Left cardiac atrium (tissue), 4 donors: ENCODE results near the gene KIFC3. TPM values are rescaled to one million over a fixed set of nuclear protein-coding genes. Genes with fewer than 3 reads are reported as not detected.
"Not testable (repeated sequence)": the region's sequence is repeated elsewhere in the genome, so short reads cannot be mapped to it uniquely, and the experiment has no call there.

Experiments
- ATAC-seq, 2 donors: fragments of 200-7000 bp; cut with Tn5 transposase; one replicate each; pipeline ENCODE4 v1.9.1; 2020; ENCODE audit warnings: mild to moderate bottlenecking in 2 of 2, moderate library complexity in 2 of 2
- DNase-seq: peaks from one replicate; pipeline ENCODE4 v3.0.0-alpha.2; 2020
- intact Hi-C, 2 donors: fragments of 100-400 bp; cut with DNase I; formaldehyde crosslinking; loops; one replicate each; pipeline versions ENCODE4 v1.14.1 to v1.15.1; 2022 to 2023
- total RNA-seq, 2 donors: library from RNA; stranded (reverse); fragmentation: NEBNext Ultra II Directional; extraction: Animal tissue kit (Norgen Biotek cat#: 25700); gene quantifications; one replicate each; pipeline ENCODE4 v1.2.1, GENCODE V29; 2021
- donor health status: DM: no; HTN: yes; CAD: no.
- donor health status: DM: no; HTN: yes; CAD: no; lungs with severe emphysema.
- donor health status: DM: yes; HTN: yes; CAD: no.
- donor health status: Dilated cardiomyopathy.

Gene KIFC3
- total RNA-seq, 2 donors from 2014 or later, result 37.1 to 55.4 TPM

DNA sequence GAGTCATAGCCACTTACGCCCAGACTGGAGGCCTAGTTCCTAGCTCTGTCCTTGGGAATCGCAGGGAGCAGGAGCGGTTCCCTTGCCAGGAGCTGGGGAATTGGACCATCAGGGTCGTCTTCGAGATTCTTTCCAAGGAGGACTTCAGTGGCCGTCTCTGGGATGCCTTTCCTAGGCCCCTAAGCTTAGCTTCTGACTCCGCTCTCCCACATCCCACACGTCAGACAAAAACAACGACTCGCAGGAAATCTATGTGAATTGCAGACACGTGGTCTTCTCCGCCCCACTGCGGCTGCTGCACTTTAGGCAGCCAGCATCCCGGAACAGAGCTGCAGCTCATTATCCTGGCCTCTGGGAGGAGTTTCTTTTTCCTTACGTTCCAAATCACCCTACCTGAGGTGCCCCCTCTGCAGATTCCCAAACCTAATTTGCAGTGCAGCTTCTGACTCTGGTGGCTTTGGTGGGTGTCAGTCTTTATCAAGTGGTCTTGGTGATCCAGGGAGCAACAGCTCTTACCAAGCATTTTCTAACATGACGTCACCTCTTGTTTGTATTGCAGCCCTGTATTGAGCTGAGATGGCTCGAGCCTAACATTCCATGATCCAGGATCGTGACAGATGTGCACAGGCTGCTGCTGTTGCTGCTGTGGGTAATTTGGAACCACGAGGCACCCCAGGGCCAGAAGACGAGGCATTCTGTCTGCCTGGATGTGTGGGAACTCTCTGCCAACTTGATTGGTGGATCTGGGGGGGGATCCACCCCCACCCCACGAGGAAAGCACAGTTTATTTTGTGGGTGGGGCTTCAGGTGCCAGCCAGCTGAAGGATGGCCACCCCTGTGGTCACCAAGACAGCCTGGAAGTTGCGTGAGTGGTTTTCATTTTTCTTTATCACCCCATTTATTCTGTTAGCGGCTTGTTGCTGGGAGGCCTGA lies 65.6 kb downstream of the KIFC3 start:
- intact Hi-C loops, result no loop called here
- DNase-seq (peak; percentile 56), ATAC-seq (peak in 1 of 2 donors; percentile 23)

GRCh38 chr16:57735755-57736418 lies 66.4 kb downstream of the KIFC3 start, which contains the start of gene KATNB1:
TSS of gene KATNB1 (plus strand) at chr16:57735770. CDS start at chr16:57737244, 1,474 bp downstream.
- ATAC-seq (peak in 1 of 2 donors; percentile 35), DNase-seq (no peak)
- intact Hi-C loops, result no loop called here

- DNase-seq (peak; percentile 99), ATAC-seq (peak; percentile 96)
- intact Hi-C loops, result no loop called here
Measured at GRCh38 chr16:57734925-57735754, 67.2 kb downstream of the KIFC3 start.

DNA sequence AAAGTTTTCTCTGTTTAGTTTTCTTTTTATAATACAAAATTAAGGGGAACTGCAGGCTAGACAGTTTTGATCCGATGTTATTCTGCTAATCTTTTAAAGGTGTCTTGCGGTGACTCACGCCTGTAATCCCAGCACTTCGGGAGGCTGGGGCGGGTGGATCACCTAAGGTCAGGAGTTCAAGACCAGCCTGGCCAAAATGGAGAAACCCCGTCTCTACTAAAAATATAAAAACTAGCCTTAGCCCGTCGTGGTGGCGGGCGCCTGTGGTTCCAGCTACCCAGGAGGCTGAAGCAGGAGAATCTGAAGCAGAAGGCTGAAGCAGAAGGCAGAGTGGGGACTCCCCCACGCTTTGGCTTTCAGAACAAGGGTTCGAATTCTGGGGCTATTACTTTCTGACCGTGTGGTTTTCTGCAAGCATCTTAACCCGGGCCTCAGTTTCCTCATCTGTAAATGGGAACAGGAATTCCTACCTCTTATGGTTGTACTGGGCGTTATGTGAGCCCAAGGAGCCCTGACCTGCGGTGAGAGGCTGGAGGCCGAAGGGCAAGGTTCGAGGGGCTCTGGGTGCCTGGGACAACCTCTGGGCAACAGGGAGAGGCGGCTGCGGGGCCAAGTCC lies 67.9 kb downstream of the KIFC3 start:
- DNase-seq, result no peak
- intact Hi-C loops, result no loop called here
- ATAC-seq, result no peak

- DNase-seq (no peak), ATAC-seq (no peak)
- intact Hi-C loops, result no loop called here
Measured at GRCh38 chr16:57732714-57733113, 69.6 kb downstream of the KIFC3 start.

DNA sequence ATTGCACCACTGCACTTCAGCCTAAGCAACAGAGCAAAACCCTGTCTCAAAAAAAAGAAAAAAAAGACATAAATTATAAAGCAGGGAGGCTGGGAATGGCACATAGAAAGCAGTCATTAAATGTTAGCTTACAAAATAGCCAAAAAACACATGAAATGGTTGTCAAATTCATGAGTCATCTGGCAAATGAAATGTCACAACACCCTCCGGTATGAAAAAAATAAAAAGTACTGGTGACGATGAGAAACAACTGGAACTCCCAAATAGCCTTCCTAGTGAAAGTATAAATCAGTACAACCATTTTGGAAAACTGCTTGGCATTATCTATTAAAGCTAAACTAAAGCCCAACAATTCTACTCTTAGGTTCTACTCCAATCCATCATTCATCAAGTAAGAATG lies 70.3 kb downstream of the KIFC3 start:
- DNase-seq (no peak), ATAC-seq (no peak)
- intact Hi-C loops, result no loop called here

GRCh38 chr16:57730771-57731730 lies 71.2 kb downstream of the KIFC3 start:
- intact Hi-C loops, result no loop called here
- DNase-seq, result no peak
- ATAC-seq, result no peak

GRCh38 chr16:57729852-57730251 lies 72.4 kb downstream of the KIFC3 start:
- not testable (repeated sequence) for ATAC-seq, DNase-seq
- intact Hi-C loops, result loop anchor here in 1 of 2 donors (10.0 kb wide), 1 partner anchor 155 kb away; no protein-coding TSS in a partner anchor

- ATAC-seq, result no peak
- DNase-seq, result no peak
- intact Hi-C loops, result loop anchor here in 1 of 2 donors (10.0 kb wide), 1 partner anchor 154 kb away; no protein-coding TSS in a partner anchor
Measured at GRCh38 chr16:57729182-57729484, 73.2 kb downstream of the KIFC3 start.

DNA sequence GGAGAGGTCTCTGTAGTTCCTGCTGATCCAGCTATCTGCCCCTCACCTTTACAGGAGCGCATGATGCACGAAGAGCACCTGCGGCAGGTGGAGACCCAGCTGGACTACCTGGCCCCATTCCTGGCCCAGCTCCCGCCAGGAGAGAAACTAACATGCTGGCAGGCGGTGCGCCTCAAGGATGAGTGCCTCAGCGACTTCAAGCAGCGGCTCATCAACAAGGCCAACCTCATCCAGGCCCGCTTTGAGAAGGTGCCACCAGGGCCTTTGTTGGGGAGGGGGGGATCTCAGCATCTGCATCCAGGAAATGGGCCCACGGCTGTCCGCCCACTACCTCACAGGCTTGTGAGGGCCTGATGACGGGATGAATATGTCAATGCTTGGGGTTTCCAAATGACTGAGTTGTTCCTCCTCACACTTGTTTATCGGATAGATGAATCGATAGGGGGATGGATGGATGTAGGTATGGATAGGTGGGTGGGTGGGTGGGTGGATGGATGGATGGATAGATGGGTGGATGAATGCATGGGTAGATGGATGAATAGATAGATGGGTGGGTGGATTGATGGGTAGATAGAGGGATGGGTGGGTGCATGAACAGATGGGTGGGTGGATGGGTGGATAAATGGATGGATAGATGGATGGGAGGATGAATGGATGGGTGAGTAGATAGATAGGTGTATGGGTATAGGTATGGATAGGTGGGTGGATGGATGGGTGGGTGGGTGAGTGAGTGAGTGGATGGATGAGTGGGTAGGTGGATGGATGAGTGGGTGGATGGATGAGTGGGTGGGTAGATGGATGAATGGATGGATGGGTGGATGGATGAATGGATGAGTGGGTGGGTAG lies 73.7 kb downstream of the KIFC3 start:
- ATAC-seq (no peak), DNase-seq (no peak)
- intact Hi-C loops, result loop anchor here in 1 of 2 donors (10.0 kb wide), 1 partner anchor 154 kb away; no protein-coding TSS in a partner anchor

DNA sequence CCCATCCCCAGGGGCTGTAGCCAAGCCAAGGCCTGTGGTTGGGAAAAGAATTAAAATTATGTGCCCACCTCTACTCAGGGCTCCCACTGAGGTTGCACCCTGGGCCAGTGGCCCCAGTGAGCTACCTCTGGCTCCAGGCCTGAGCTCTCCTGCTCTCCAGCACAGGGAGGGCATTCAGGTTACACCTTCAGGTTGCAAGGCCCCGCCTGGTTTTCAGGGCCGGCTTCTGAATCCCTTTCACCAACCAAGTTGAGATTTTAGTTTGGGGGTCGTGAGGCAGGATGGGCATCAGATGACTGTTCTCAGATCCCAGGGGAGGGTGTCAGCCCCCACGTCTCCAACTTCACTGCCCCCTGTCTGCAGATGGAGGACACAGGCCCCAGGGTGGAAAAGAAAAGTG lies 74.7 kb downstream of the KIFC3 start:
- DNase-seq (no peak), ATAC-seq (no peak)
- intact Hi-C loops, result loop anchor here in 1 of 2 donors (10.0 kb wide), 1 partner anchor 153 kb away; no protein-coding TSS in a partner anchor

DNA sequence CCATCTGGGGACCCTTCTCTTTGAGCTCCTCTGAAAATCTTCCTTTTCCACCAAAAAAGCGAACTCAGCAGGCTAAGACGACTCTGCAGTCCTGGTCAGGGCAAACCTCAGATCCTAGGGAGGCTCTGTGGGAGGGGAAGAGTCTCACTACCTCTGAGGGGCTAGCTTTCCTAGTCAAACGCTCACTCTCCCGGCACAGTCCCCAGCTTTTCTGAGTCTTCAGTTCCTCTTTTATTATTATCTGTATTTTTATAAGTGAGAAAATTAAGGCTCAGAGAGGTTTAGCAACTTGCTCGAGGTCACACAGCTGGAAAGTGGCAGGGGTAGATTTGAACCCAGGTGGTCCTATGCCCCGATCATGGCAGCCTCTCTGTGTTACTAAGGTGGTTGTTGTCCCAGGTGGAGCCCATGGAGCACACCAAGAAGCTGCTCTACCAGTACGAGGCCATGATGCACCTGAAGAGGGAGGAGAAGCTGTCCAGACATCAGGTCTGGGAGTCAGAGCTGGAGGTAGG lies 75.8 kb downstream of the KIFC3 start:
- DNase-seq, result no peak
- no peak for ATAC-seq
- intact Hi-C loops, result loop anchor here in 1 of 2 donors (10.0 kb wide), 1 partner anchor 152 kb away; no protein-coding TSS in a partner anchor

- intact Hi-C loops, result loop anchor here in 1 of 2 donors (10.0 kb wide), 1 partner anchor 151 kb away; no protein-coding TSS in a partner anchor
Measured at GRCh38 chr16:57725976-57726375, 76.3 kb downstream of the KIFC3 start.

DNA sequence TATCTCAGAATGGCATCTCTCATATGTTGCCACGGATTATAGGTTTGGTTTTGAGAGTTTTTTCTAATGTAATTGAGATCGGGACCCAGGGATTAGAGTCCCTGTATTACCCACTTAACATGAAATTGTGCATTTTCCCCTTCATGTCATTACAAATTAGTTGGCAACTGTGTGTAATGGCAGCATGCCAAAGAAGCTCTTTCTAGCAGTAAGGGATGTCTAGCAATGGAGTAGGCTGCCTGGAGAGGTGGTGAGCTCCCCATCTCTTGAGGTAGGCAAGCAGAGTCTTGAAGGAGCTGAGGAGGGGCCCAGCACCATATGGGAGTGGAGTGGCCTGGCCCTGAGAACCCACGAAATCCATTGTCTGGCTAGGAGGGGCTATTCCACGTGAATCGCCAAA lies 76.7 kb downstream of the KIFC3 start:
- intact Hi-C loops, result loop anchor here in 1 of 2 donors (10.0 kb wide), 1 partner anchor 151 kb away; no protein-coding TSS in a partner anchor
- no peak for DNase-seq
- no peak for ATAC-seq

More at GRCh38 chr16:57725976-57726375, 76.3 kb downstream of the KIFC3 start:
- DNase-seq, result no peak
- no peak for ATAC-seq

GRCh38 chr16:57725151-57725550 lies 77.1 kb downstream of the KIFC3 start:
- intact Hi-C loops, result loop anchor here in 1 of 2 donors (10.0 kb wide), 1 partner anchor 150 kb away; no protein-coding TSS in a partner anchor
- DNase-seq (no peak), ATAC-seq (no peak)

DNA sequence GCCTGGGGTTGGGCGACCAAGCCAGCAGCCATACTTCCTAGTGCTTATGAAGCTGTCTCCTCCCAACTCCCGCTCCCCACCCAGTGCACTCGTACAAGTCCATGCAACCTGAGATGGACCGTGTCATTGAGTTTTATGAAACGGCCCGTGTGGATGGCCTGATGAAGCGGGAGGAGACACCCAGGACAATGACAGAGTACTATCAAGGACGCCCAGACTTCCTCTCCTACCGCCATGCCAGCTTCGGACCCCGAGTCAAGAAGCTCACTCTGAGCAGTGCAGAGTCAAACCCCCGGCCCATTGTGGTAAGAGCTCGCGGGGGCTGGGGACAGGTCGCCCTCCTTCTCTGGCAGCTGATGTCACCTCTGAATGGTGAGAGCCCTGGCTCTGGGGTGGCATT lies 77.8 kb downstream of the KIFC3 start:
- ATAC-seq (no peak), DNase-seq (no peak)
- intact Hi-C loops, result loop anchor here (5.0 to 10.0 kb wide), 2 partner anchors 147 to 150 kb away; no protein-coding TSS in a partner anchor
